ENCODE results near the gene WWTR1.

GRCh38 chr3:149670742-149671492, 13.1 kb upstream of the WWTR1 start:
- no peak for TF ChIP-seq IRF2 (CRISPR knock-in tag; IDR thresholded peaks at IDR 0.05; ENCODE audit: borderline replicate concordance, low read depth)
- TF ChIP-seq TEAD4 (CRISPR knock-in tag; IDR thresholded peaks at IDR 0.05) = no peak
- no peak for TF ChIP-seq ZNF423 (CRISPR knock-in tag; IDR thresholded peaks at IDR 0.05)
- no peak for TF ChIP-seq ELF4 (CRISPR knock-in tag; IDR thresholded peaks at IDR 0.05; ENCODE audit: low read depth)
- TF ChIP-seq MAX (CRISPR knock-in tag; IDR thresholded peaks at IDR 0.05) = no peak
- TF ChIP-seq, protein P1, sequence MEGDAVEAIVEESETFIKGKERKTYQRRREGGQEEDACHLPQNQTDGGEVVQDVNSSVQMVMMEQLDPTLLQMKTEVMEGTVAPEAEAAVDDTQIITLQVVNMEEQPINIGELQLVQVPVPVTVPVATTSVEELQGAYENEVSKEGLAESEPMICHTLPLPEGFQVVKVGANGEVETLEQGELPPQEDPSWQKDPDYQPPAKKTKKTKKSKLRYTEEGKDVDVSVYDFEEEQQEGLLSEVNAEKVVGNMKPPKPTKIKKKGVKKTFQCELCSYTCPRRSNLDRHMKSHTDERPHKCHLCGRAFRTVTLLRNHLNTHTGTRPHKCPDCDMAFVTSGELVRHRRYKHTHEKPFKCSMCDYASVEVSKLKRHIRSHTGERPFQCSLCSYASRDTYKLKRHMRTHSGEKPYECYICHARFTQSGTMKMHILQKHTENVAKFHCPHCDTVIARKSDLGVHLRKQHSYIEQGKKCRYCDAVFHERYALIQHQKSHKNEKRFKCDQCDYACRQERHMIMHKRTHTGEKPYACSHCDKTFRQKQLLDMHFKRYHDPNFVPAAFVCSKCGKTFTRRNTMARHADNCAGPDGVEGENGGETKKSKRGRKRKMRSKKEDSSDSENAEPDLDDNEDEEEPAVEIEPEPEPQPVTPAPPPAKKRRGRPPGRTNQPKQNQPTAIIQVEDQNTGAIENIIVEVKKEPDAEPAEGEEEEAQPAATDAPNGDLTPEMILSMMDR (IDR thresholded peaks at IDR 0.05) = no peak
- no peak for TF ChIP-seq ZBTB21 (CRISPR knock-in tag; IDR thresholded peaks at IDR 0.05; ENCODE audit: borderline replicate concordance)
- TF ChIP-seq SP1 (CRISPR knock-in tag; conservative IDR thresholded peaks at IDR 0.05) = no peak
- no peak for TF ChIP-seq ZNF121 (CRISPR knock-in tag; IDR thresholded peaks at IDR 0.05)
- TF ChIP-seq ESRRA (CRISPR knock-in tag; IDR thresholded peaks at IDR 0.05; ENCODE audit: borderline replicate concordance) = no peak

All from WTC11 (cell line).